HG03457 (cell line): ENCODE measurements around the gene NTN4.
"Not testable (repeated sequence)": the region's sequence is repeated elsewhere in the genome, so short reads cannot be mapped to it uniquely, and the experiment has no call there.

Experiments used
- ATAC-seq: cut with Tn5 transposase; IDR thresholded peaks from one replicate; pipeline ENCODE4 v1.9.1; 2021; ENCODE audit warnings: moderate number of reproducible peaks; ENCODE audit not compliant: unreplicated experiment

NTN4 gene

DNA sequence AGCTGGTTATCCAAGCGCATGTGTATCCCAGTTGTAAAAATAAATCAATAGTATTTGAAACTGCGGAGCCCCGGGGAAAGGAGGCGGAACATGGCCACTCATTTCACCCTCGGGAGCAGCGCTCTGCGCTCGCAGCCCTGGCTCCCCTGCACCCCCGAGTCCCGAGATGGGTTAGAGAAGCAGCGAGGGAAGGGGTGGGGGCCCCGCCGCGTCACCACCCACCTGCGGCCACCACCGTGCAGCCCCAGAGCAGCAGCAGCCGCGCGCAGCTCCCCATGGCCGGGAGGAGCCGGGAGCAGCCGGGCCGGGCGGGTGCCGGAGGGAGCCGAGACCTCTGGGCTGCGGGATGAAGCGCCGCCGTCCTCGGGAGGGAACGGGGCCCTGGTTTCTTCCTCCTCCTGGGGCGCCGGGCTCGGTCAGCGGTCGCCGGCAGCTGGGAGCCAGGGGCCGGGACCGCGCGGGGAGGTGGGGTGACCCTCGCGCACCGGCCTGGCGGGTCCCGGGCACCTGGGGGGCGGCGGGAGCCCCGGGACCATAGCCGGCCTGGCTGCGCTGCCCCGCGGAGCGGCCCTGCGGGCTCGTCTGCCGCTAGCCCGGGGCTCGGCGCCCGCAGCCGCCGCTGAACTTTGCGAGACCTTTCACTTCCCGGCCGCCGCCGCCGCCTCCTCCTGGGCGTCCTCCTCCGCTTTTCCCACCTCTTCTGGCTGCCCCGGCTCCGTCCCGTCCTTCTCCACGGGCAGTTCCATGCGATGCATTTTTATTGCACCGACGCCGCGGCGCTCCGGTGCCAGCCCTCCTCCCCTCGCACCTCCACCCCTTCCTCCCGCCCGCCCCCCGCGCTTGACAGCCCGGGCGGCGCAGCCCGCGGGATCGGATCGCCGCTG, at the start of gene NTN4:
Gene NTN4 (minus strand): TSS at position 732 of the 884 bp plus-strand sequence. CDS start 455 bp downstream, at position 277.
- no peak for ATAC-seq

DNA sequence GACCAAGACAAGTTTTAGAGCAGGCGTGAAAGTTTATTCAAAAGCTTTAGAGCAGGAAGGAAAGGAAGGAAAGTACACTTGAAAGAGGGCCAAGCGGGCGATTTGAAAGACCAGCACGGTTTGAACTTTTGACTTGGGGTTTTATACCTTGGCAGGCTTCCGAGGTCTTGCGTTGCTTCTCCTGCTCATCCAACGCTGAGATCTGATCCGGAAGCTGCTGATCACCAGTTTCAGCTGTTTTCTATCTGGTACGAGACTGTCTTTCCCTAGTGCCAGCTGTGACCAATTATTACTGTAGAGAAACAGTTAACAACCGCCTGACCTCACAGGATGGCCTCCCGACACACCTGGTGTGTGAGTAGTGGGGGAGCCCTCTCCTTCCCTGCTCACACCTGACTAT, 47.6 kb upstream of the NTN4 start:
- no peak for ATAC-seq

DNA sequence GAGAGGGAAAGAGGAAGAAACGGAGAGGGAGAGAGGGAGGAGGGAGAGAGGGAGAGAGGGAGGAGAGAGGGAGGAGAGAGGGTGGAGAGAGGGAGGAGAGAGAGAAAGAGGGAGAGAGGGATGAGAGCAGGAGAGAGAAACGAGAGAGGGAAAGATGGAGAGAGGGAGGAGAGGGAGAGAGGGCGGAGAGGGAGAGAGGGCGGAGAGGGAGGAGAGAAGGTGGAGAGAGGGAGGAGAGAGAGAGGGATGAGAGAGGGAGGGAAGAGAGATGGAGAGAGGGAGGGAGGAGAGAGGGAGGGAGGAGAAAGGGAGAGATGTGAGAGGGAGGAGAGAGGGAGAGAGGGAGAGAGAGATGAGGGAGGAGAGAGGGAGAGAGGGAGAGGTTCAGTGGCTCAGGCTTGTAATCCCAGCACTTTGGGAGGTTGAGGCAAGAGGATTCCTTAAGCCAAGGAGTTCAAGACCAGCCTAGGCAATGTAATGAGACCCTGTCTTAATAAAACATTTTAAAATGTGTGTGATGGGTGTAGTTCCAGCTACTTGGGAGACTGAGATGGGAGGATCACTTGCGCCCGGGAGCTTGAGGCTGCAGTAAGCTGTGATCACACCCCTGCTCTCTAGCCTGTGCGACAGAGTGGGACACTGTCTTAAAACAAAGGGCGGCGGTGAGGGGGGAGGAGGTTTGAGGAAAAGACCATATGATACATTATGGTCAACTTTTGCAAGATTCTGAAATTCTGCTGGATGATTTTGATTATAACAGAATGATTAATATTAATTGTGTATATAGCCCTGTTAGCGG, 46.9 kb upstream of the NTN4 start:
- ATAC-seq = no peak

DNA sequence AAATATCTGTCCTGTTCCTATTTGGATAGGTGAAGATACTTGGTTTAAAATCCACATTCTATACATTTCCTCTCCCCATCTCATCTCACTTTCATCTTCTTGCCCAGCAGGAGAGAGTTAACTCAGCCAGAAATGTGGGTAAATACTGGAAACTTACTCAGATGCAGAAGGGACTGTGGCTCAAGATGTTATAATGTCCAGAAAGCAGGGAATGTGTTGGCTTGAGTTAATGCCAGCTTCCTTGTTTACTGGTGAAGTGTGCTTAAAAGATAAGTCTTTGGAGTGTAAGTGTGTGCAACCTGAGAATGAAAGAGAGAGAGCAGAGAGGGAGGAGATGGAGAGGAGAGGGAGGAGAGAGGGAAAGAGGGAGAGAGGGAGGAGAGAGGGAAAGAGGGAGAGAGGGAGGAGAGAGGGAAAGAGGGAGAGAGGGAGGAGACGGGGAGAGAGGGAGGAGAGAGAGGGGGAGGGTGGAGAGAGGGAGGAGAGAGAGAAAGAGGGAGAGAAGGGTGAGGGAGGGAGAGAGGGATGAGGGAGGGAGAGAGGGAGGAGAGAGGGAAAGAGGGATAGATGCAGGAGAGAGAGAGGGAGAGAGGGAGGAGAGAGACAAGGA, 46.2 kb upstream of the NTN4 start:
- no peak for ATAC-seq

DNA sequence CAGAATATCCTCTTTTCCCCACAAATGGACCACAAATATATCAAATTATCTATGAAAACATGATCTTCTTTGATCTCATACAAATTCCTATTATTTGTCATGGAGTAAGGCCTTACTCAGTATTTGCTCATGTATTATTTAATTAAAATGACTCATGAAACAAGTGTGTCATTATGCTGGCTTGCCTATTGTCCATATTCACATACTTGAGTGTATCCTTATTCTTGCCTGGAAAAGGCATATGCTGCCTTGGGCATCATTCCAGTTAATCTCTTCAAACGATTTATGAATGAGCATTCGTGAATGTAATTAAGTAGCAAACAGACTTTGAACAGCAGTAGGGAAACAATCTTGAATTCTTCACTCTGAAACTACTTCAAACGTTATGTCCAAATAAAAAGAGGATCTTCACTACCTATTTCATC, 45.6 kb upstream of the NTN4 start:
- no peak for ATAC-seq

DNA sequence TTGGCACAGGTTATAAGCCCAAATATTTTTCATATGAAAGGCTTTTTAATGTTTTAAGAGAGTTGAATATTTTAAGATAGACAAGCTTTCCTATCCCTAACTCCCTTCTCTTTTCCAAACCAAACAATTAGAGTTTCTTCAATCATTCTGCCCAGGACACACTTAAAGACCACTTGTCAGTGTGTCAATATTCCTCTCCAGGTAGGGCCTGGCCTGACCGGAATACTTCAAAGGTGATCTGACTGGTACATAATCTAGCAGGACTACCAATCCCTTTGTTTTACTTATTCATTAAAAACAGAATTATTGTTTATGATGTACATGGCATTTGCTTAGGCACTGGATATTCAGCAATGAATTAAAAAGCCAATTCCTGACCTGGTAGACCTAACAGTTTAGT, 44.0 kb upstream of the NTN4 start:
- no peak for ATAC-seq

DNA sequence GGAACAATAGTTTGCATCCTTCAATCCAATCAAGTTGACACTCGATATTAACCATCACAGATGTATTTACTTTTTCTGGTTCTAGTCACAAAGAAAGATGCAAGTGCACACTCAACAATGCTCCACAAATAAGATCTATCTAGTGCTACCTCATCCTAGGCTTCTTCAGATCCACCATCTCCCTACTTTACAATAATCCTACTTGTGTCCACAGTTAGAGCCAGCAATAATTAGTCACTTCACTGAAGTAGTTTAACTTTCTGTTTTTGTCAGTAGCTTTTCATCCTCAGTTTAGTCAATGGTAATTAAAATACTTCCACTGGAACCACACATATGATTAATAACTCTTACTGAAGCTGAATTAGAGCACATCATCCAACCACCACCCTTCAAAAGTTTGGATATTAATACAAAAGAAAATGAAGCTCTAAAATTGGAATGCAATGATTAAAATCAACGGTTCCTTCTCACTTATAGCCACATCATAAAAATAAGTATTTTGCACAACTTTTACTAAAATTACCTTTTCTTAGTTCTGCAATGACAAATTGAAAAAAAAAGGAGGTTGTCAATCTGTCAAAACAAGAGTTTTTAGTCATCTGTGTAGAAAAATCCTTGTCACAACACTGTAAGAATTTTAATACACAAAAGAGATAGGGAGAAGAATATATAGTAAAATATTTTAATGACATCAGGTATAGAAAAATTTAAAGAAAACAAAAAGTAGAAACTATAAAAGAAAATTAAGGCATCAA, 39.9 kb upstream of the NTN4 start:
- ATAC-seq = no peak

DNA sequence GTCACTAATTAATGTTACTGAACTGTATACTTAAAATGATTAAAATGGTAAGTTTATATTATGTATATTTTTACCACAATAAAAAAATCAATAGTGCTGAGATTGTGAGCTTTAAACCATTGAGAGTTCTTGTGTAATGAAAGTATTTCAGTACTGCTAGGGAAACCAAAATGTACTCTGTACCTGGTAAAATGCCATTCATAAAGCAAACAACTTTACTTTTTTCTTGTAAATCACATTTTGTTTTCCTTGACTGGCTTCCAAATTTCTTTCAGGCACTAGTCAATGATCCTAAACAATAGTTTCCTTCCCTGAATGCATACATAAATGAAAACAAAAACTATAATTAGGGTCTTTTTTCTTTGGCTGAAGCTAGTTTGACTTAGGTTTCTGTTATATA, 38.8 kb upstream of the NTN4 start:
- ATAC-seq = no peak

DNA sequence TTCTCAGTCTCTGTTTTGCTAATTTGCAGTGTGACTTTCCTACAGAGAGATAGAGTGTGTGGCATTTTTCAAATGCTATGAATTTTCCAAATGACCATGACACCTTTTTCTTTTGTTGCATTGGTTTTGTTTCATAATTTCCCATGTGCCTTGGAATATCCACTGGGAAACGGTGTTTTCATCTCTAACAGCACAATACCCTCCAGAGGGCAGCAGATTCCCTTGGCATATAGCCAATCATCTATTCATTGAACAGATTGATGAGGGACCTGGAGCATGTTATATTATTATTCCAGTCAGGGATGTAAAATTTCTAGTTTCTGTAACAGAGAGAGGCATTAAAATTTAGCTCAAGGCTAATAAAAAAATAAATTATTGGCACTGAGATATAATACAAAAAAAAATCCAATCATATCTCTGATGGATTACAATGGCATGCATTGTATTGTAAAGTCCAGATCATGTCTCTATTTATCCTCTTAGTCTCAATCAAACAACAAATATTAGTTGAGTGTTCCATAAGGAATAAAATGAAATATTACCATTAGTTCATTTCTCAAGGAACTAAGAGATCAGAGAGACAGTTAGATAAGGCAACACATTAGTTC, 29.6 kb upstream of the NTN4 start:
- no peak for ATAC-seq

DNA sequence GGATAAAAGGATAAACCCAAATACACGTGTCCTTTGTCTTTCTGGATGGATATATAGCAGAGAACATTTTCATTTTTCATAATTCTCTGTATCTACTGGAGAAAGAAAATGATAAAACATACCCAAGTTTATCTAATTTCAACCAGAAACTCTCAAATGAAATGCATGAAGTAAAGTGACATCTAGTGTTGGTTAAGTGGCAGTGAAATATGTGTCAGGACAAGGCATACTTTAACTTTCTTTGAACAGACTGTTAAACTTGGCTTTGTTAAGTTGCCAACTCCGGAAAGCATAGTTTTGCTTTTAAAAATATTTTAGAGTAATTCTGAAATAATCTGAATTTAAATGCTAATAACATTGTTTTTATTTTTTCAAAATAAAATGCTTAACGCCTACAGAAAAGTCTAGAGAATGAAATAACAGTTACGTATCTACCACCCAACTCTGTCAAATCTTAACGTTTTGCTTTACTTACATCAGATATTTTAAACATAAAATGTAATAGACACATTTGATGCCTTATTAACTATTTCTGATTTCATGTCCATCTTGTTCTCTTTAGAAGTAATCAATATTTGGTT, 25.2 kb upstream of the NTN4 start:
- no peak for ATAC-seq

DNA sequence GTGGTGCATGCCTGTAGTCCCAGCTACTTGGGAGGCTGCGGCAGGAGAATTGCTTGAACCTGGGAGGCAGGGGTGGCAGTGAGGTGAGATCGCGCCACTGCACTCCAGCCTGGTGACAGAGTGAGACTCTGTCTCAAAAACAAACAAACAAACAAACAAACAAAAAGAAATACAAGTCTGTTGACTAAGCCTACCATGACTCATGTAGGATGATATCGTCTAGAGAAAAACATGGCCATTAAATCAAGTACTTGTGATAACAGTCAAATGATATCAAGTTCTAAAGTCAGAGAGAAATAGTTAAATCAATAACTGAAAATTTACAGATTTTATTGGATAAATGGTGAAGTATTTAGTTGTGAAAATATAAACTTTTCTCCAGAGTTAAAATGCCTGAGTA, 21.6 kb upstream of the NTN4 start:
- not testable (repeated sequence) for ATAC-seq

DNA sequence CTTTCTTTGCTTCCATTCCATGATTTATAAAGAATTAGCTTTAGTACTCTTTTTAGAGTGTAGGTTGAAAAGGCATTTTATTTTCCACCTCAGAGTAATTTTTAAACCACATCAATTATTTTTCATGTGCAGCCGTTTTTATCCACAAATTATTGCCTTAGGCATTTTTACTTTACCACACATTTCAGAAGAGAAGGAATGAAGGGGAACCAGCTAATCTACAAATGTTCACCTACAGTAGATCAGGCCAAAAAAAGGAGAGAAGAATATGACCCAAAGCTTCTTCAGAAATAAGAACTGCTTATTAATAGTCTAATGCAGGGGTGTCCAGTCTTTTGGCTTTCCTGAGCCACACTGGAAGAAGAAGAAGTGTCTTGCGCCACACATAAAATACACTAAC, 19.8 kb upstream of the NTN4 start:
- no peak for ATAC-seq

DNA sequence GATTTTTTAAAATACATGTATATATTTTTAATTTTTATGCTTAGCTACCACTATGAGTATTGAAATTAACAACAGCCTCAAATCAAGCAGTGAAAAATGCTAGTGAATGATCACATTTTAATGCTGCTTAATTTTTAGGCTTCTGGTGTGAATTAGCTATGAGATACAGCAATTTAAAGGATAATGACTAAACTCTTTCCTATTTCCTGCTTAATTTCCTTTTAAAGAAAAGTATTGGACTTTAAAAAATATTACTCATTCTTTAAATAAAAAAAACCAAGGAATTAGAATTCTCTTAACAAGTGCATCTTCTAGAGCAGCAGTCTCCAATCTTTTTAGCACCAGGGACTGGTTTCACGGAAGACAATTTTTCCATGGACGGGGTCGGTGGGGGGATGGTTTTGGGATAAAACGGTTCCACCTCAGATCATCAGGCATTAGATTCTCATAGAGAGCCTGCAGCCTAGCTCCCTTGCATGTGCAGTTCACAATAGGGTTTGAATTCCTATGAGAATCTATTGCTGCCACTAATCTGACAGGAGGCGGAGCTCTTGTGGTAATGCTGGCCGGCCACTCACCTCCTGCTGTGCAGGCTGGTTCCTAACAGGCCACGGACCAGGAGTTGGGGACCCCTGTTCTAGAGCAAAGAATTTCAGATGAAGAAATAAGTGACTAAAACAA, 18.6 kb upstream of the NTN4 start:
- no peak for ATAC-seq

DNA sequence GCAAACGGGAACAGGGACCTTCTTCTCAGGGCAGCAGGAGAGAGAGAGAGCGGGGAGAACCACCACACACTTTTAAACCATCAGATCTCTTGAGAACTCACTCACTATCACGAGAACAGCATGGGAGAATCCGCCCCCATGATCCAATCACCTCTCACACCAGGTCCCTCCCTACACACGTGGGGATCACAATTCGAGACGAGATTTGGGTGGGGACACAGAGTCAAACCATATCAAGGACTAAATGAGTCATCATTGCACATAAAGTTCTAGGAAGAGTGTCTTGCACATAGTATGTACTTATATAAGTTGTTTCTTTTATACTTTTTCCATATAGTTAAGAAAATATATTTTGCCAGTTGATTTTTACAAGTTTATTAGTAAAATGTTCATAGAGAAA, 17.6 kb upstream of the NTN4 start:
- no peak for ATAC-seq

DNA sequence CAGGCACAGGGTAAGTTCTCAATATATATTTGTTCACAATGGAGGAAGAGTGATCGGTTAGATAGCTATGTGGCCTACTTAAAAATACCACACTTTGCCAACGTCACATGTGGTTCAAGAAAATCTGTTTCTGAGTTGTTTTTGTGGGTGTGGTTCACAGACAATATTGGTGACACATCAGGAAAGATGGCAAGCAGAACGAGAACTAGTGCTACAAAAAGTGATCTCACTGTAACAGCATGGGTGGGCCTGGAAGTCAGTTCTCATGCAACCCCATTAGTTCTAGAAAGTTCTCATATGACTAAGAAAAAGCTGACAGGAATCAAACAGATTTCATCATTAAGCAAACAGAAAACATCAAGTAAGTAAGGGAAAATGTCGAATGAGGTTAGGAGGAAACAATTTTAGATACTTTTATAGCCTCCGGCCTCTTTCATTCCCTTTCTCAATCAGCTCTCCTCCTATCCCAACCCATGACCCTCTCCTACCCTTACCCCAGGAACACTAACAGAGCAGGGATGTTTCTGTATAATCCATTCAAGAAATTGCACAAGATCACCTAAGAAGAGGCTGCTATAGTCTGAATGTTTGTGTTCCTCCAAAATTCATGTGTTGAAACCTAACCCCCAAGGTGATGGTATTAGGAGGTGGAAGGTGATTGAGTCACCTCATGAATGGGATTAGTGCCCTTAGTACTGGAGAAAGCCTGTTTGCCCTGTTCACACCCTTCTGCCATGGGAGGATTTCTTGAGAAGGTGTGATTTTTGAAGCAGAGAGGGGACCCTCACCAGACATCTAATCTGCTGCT, 15.5 kb upstream of the NTN4 start:
- no peak for ATAC-seq

DNA sequence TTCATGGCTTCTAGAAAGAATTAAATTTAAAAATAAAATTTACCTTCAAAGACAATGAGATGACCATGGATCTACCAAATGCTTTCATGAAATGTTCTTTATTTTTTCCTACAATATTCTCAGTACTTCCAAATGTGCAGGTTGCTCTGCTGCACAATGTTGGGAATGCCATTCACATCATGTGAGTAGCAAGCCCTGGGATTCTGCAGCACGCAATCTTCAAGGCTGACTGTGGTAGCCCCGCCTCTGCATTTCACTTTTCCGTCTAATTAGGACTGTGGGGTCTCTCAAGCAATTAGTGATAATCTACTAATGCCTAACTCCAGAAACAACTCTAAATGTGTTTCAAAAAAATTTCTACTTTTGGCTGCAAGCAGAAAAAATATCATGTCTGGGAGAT, 13.7 kb upstream of the NTN4 start:
- ATAC-seq = no peak

DNA sequence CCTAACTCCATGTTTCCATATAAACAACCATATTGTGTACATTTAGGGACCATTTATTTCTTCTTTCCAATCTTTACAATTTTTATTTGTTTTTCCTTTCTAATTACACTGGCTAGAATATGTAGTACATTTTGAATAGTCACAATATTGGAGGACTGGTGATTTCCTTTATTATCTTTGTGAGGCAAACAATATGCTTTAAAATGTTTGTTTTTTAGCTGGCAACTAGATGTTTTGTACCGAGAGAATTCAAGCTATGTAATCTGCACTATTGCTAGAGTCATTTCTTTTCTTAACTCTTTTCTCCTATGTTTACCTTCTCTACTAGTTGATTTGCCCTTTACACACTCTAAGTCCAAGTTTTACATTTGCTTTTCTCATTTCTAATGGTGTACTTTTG, 13.3 kb upstream of the NTN4 start:
- no peak for ATAC-seq

DNA sequence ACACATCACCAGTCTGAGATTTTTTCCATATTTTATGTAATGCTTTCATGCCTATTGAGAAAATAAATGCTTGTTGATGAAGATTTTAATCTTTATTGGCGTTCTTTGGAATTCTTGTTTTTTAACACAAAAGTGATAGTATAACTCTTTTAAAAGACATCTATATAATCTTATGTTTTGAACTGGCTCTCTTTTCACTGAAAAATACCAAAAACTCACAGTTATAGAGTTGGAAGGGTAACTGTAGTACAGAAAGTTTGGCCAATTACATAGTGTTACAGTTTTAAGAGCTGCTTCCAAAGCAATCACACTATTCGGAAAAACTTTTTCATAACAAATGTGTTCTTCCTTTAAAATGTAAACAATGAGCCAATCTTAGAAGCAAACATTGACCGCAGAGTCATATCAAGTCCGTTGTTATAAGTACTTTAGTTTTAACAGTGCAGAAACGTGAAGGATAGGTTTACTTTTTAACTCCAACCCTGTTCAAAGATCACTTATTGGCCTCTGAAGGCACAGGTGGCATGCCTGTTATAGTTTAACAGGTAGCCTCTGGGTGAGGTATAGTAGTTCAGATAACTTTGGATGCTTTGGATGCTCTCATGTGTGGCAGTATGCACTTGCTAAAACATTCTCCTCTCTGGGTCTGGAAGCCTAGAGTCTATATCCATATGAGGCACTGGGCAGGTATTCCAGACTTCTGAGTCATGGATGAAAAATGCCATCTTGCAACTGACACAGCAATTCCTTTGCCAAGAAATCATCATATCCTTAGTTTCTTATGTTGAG, 12.1 kb upstream of the NTN4 start:
- ATAC-seq = no peak
